Immature natural killer cell (primary cell): ENCODE data around the gene DDX10. TPM values are rescaled to one million over a fixed set of nuclear protein-coding genes. Genes with fewer than 3 reads are reported as not detected.
"Not testable (repeated sequence)": the region's sequence is repeated elsewhere in the genome, so short reads cannot be mapped to it uniquely, and the experiment has no call there.

ENCODE experiments used
- DNase-seq, 3 donors: peaks; one replicate each; pipeline ENCODE4 v3.0.0; 2022; ENCODE audit warnings: mixed read lengths in 1 of 3
- H3K27ac Mint-ChIP-seq, 6 donors: one replicate each; pipeline ENCODE4 v1.8.0; 2020; ENCODE audit warnings: mixed read lengths in 6 of 6, mild to moderate bottlenecking in 5 of 6, inconsistent platforms in 4 of 6, moderate library complexity in 3 of 6
- H3K27me3 Mint-ChIP-seq, 3 donors: one replicate each; pipeline ENCODE4 v1.8.0; 2020 to 2021; ENCODE audit warnings: low read depth in 3 of 3, mild to moderate bottlenecking in 3 of 3, mixed read lengths in 3 of 3, moderate library complexity in 3 of 3, inconsistent platforms in 1 of 3
- H3K36me3 Mint-ChIP-seq, 3 donors: one replicate each; pipeline ENCODE4 v1.8.0; 2020; ENCODE audit warnings: mixed read lengths in 3 of 3, inconsistent platforms in 2 of 3, mild to moderate bottlenecking in 2 of 3
- H3K4me1 Mint-ChIP-seq, 2 donors: one replicate each; pipeline ENCODE4 v1.8.0; 2020; ENCODE audit warnings: inconsistent platforms in 2 of 2, mild to moderate bottlenecking in 2 of 2, mixed read lengths in 2 of 2, moderate library complexity in 1 of 2
- H3K4me3 Mint-ChIP-seq, 5 donors: one replicate each; pipeline ENCODE4 v1.8.0; 2020; ENCODE audit warnings: mild to moderate bottlenecking in 5 of 5, mixed read lengths in 5 of 5, inconsistent platforms in 3 of 5, moderate library complexity in 3 of 5
- H3K9me3 Mint-ChIP-seq, 6 donors: one replicate each; pipeline ENCODE4 v1.8.0; 2020; ENCODE audit warnings: mild to moderate bottlenecking in 6 of 6, mixed read lengths in 6 of 6, inconsistent platforms in 4 of 6, moderate library complexity in 3 of 6
- polyA plus RNA-seq, 3 donors: library from polyadenylated mRNA; unstranded; fragments of 300-500 nt; fragmentation: Illumina TruSeq; gene quantifications; one replicate each; pipeline ENCODE4 v1.2.3, GENCODE V29; 2021

The DDX10 gene
- polyA plus RNA-seq, 3 donors from 2014 or later = 11.8 to 17.2 (median 16.4) TPM

DNA sequence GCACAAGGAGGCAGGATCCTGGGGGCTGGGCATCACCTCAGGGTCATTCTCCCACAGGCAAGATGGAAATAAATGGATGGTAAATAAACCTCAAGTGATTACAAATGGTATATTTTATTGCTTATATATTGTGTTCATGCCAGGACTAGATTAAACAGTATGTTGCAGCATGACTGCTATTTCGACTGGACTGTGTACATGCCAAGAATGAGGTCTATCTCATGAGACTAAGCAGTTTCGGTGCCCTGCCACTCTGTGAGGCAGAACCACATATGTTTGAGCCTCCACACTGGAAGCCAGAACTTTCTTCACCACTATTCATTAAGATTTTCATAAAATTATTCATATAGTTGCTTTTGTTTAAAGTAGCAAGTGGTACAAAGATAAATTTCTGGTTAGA, 140.2 kb downstream of the DDX10 start:
- H3K9me3 Mint-ChIP-seq = no peaks in the 10 kb centered on the region
- no peaks in the 10 kb centered on the region for H3K4me1 Mint-ChIP-seq
- H3K36me3 Mint-ChIP-seq = peaks cover 0 to 7% (median 0%) of the 10 kb centered on the region in 3 donors
- no peaks in the 10 kb centered on the region for H3K27me3 Mint-ChIP-seq
- H3K4me3 Mint-ChIP-seq = no peak overlapping the region
- H3K27ac Mint-ChIP-seq = no peak overlapping the region
- DNase-seq = no peak

DNA sequence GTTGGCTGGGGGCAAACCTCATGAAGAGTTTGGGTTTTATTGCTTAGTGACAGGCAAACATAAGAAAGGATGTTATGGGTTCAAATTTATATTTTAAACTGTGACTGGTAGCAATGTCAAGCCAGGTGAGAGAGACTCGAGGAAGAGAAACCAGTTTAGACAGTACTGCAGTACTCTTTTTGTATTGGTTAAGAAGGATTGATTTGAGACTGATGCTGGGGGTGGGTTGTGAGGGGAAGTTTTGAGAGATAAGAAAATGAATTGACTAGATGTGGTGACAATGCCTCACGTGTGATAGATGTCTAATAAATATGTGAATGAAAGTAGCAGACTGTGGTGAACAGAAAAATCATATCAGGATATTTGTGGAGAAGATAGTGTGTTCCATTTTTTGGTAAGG, 142.4 kb downstream of the DDX10 start:
- DNase-seq = no peak
- Mint-ChIP-seq H3K9me3 (no peaks in the 10 kb centered on the region), H3K4me3 (no peak overlapping the region), H3K27me3 (no peaks in the 10 kb centered on the region), H3K36me3 (peaks cover 0 to 7% (median 3%) of the 10 kb centered on the region in 3 donors), H3K4me1 (peaks cover 0 to 2% of the 10 kb centered on the region in 2 donors), H3K27ac (no peak overlapping the region)

DNA sequence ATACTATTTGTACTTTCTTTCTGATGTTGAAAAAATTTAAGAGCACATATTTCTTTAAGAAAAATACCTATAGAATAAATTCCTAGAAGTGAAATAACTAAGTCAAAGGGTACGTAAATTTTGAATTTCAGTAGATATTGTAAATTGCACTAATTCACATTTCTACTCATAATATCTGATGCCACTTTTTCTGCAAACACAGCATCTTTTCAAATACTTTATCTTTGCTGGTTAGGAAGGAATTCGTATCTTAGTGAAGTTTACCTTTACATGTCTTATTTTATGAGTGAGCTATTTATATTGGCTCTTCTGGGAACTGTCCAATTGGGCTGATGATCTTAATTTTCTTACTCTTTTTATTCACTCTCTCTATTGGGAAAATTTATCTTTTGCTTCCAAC, 148.2 kb downstream of the DDX10 start:
- peaks cover 0 to 3% (median 0%) of the 10 kb centered on the region in 3 donors for H3K27me3 Mint-ChIP-seq
- peaks cover 0 to 8% (median 6%) of the 10 kb centered on the region in 3 donors for H3K36me3 Mint-ChIP-seq
- peaks cover 0 to 2% of the 10 kb centered on the region in 2 donors for H3K4me1 Mint-ChIP-seq
- no peak overlapping the region for H3K27ac Mint-ChIP-seq
- no peak for DNase-seq
- H3K9me3 Mint-ChIP-seq = no peaks in the 10 kb centered on the region
- no peak overlapping the region for H3K4me3 Mint-ChIP-seq

DNA sequence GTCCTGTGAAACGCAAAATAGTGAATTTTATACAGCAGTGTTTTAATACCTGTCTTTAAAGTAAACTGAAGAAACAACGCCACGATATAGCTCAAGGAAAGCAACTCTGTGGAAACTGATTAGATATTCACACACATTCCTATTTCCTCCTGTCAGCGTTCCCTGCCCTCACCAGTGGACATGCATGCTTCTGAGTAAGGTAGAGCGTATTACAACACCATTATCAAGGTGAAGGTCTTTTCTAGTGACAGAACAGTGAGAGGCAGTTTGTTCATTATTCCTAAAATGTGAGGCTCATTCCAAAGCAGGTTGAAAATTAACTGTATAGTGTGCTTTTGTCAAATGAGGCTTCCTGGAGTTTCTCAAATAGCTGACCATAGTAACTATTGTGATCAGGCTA, 153.1 kb downstream of the DDX10 start:
- Mint-ChIP-seq H3K9me3 (no peaks in the 10 kb centered on the region), H3K4me3 (no peak overlapping the region), H3K27ac (no peak overlapping the region), H3K36me3 (peaks cover 0 to 4% (median 3%) of the 10 kb centered on the region in 3 donors), H3K27me3 (peaks cover 0 to 3% (median 0%) of the 10 kb centered on the region in 3 donors), H3K4me1 (no peaks in the 10 kb centered on the region)
- DNase-seq = no peak

DNA sequence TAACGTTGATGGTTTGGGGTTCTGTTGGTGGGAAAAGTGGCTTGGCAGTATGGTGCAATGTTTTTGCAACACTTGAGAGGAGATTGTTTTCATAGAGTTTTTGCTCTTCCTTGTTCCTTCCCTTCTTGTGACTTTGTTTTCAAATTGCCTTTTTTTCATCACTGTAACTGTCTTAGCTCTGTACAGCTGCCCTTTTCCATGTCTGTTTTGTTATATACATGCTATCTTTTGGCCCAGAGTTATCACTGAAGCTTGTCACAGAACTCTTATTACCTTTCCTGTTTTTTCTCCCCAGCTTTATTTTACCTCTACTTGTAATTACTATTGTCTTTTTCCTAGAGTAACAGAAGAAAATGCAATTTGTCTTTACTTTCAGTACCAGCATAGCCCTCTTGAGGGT, 154.1 kb downstream of the DDX10 start:
- no peaks in the 10 kb centered on the region for H3K4me1 Mint-ChIP-seq
- no peak overlapping the region for H3K4me3 Mint-ChIP-seq
- no peaks in the 10 kb centered on the region for H3K9me3 Mint-ChIP-seq
- no peak for DNase-seq
- H3K36me3 Mint-ChIP-seq = peaks cover 0 to 4% (median 3%) of the 10 kb centered on the region in 3 donors
- H3K27me3 Mint-ChIP-seq = peaks cover 0 to 3% (median 0%) of the 10 kb centered on the region in 3 donors
- H3K27ac Mint-ChIP-seq = no peak overlapping the region

DNA sequence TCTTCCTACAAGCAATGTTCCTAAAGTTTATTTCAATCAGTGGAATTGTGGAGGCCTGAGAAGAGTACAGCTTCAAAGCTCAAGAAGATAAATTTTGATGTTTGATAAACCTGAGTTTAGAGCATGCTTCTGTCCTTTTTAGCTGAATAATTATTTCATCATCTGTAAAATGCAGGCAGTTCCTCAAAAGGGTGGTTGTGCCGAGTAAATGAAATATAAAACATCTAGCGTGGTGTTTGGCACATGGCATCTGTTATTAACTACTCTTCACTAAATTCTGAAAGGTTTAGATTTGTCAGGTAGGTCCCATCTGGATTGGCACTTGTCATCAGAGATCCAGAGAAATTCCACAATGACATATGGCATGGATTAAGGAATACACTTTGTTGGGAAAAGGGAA, 155.1 kb downstream of the DDX10 start:
- no peak for DNase-seq
- peaks cover 0 to 4% (median 3%) of the 10 kb centered on the region in 3 donors for H3K36me3 Mint-ChIP-seq
- no peaks in the 10 kb centered on the region for H3K9me3 Mint-ChIP-seq
- H3K27ac Mint-ChIP-seq = no peak overlapping the region
- H3K27me3 Mint-ChIP-seq = peaks cover 0 to 3% (median 0%) of the 10 kb centered on the region in 3 donors
- no peaks in the 10 kb centered on the region for H3K4me1 Mint-ChIP-seq
- H3K4me3 Mint-ChIP-seq = no peak overlapping the region

DNA sequence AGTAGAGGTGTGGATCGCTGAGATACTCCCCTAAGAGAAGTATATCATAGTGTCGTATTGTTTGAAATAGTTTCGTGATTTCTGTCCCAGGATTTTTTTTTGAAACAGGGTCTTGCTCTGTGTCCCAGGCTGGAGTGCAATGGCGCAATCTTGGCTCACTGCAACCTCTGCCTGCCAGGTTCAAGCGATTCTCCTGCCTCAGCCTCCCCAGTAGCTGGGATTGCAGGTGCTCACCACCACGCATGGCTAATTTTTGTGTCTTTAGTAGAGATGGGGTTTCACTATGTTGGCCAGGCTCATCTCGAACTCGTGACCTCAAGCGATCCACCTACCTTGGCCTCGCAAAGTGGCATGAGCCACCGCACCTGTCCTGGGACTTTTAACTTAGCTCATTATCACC, 159.1 kb downstream of the DDX10 start:
- not testable (repeated sequence) for H3K9me3 Mint-ChIP-seq, H3K36me3 Mint-ChIP-seq, H3K4me3 Mint-ChIP-seq, H3K27ac Mint-ChIP-seq, DNase-seq, H3K4me1 Mint-ChIP-seq, H3K27me3 Mint-ChIP-seq

DNA sequence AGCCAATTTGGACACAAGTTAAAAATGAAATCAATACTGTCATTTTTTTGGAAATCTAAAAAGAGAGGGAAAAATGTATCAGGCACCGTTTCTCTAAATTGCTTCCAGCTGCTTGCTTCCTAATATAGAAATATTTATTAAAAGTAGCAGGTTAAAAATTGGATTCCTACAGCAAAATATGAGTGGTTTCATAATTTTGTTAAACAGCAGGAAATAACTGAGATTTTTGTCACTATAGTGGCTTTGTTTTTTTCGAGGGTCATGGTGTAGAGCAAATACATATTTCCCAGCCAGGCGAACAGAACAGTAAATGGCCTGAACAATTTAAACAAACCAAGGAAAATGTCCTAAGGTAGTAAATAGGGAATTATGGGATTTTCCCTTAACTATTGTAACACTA, 159.7 kb downstream of the DDX10 start:
- no peak overlapping the region for H3K27ac Mint-ChIP-seq
- H3K9me3 Mint-ChIP-seq = no peaks in the 10 kb centered on the region
- H3K27me3 Mint-ChIP-seq = no peaks in the 10 kb centered on the region
- H3K4me1 Mint-ChIP-seq = peaks cover 0 to 1% of the 10 kb centered on the region in 2 donors
- no peaks in the 10 kb centered on the region for H3K36me3 Mint-ChIP-seq
- no peak overlapping the region for H3K4me3 Mint-ChIP-seq
- DNase-seq = no peak

DNA sequence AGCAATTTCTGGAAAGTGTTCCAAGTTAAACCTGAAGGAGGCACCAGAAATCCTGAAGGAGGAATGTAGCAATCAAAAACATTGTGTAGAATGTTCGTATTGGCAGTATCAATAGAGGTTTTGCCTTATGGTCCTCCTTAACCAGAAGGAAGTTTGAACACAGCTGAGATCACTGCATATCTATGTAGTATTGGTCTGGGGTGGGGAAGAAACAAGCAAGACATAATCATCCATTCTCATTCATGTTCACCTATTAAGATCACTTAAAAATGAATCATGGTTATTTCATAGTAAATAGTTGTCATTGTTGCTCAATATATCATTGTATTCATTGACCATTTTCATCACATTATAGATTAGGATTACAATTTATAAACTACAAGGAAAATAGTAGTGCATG, 160.5 kb downstream of the DDX10 start:
- no peak overlapping the region for H3K4me3 Mint-ChIP-seq
- H3K36me3 Mint-ChIP-seq = no peaks in the 10 kb centered on the region
- no peak overlapping the region for H3K27ac Mint-ChIP-seq
- H3K9me3 Mint-ChIP-seq = peaks cover 0 to 2% (median 0%) of the 10 kb centered on the region in 6 donors
- no peaks in the 10 kb centered on the region for H3K27me3 Mint-ChIP-seq
- DNase-seq = no peak
- H3K4me1 Mint-ChIP-seq = peaks cover 1 to 10% of the 10 kb centered on the region in 2 donors

DNA sequence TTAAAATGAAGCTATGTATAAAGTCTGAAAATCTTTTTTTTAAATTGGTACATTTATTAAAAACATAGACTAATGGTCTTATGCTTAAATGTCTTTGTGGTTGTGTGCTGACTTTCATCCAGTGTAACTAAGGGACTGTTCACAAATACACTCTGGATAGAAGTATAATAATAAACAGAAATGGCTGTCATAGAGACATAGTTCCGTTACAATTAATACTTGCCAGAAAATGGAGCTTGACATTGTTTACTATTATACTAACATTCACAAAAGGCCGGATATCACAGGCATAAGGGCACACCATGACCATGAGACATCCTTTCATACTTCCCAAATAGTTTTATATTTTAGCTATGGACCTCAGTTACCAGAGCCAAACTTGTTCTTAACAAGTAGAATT, 161.3 kb downstream of the DDX10 start:
- Mint-ChIP-seq H3K27me3 (no peaks in the 10 kb centered on the region), H3K27ac (no peak overlapping the region), H3K4me1 (peaks cover 1 to 13% of the 10 kb centered on the region in 2 donors), H3K9me3 (peaks cover 0 to 3% (median 0%) of the 10 kb centered on the region in 6 donors), H3K4me3 (no peak overlapping the region), H3K36me3 (no peaks in the 10 kb centered on the region)
- no peak for DNase-seq

DNA sequence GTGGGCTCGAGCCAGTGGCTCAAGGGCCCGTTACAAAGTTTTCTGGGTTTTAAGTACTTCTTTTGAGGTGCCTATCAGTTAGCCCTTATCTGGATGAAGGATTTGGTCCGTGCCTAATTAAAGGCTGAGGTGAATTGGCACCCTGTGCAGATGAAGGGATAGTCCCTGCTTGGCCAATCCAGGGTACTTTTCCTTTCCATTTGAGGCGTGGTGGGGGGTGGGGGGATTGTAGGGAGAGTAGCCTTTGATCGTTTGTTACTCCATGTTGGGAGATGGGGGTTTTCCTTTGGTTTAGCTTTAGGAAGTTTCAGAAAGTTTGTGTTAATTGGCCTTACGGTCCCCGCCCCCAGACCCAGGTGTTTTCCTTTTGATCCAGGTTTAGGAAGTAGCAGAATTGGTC, 170.8 kb downstream of the DDX10 start:
- H3K4me1 Mint-ChIP-seq = peaks cover 1 to 29% of the 10 kb centered on the region in 2 donors
- no peak overlapping the region for H3K27ac Mint-ChIP-seq
- peaks cover 11 to 21% (median 16%) of the 10 kb centered on the region in 3 donors for H3K36me3 Mint-ChIP-seq
- no peaks in the 10 kb centered on the region for H3K9me3 Mint-ChIP-seq
- H3K27me3 Mint-ChIP-seq = no peaks in the 10 kb centered on the region
- no peak for DNase-seq
- no peak overlapping the region for H3K4me3 Mint-ChIP-seq

DNA sequence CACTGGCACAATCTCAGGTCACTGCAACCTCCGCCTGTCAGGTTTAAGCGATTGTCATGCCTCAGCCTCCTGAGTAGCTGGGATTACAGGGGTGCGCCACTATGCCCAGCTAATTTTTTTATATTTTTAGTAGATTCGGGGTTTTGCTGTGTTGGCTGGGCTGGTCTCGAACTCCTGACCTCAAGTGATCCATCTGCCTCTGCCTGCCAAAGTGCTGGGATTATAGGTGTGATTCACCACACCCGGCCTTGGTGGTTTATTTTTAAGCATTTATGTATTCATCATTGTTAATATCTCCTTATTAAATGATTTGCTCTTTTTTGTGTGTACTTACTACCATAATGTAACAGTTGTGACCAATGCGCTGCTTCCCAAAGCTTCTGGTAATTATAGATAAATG, 171.7 kb downstream of the DDX10 start:
- Mint-ChIP-seq H3K36me3 (peaks cover 11 to 30% (median 24%) of the 10 kb centered on the region in 3 donors), H3K27ac (peak overlapping the region in 1 of 6 donors; percentile 21), H3K4me3 (no peak overlapping the region), H3K9me3 (no peaks in the 10 kb centered on the region), H3K4me1 (peaks cover 3 to 35% of the 10 kb centered on the region in 2 donors), H3K27me3 (no peaks in the 10 kb centered on the region)
- DNase-seq = no peak

DNA sequence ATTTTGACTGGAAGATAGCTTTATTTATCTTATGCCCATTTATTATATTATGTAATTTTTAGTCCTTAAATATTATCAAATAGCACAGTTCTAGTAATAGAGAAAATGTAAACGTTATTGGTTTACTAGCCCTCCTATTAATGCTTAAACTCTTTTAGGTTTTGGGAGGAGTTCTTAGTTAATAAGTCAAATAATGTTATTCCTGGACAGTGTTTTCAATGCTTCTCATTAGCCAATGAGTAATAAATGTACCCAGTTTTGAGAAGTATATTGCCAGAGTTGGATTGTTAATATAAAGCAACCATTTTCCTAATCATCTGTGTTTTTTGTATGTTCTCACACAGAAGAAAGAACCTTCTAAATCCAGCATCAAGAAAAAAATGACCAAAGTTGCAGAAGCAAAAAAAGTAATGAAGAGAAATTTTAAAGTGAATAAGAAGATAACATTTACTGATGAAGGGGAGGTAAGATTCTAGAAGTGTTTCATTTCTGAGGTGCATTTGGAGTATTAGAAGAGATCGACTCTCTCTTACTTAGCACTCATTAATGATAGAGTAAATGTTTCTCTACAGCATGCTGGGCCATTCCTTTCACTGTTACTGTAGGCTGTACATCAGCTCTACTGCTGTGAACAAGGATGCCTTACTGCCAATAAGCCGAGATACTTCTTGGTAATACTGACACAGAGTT, 173.4 kb downstream of the DDX10 start:
- no peak for DNase-seq
- Mint-ChIP-seq H3K27ac (no peak overlapping the region), H3K4me1 (peaks cover 3 to 34% of the 10 kb centered on the region in 2 donors), H3K27me3 (no peaks in the 10 kb centered on the region), H3K36me3 (peaks cover 11 to 30% (median 25%) of the 10 kb centered on the region in 3 donors), H3K4me3 (no peak overlapping the region), H3K9me3 (no peaks in the 10 kb centered on the region)

DNA sequence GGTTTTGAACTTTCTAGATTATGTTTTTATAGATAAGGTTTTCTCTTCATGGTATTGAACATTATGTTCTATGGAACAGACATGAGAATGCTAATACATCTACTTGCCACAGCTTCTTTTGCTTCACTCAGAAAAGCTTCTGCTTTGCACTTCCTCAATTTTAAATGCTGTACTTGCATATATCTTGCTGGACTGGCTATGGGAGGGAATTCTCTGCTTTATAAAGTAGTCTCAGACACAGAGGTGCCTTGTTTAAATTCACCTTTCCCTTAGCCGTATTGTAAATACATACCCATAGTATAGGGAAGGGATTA, 173.9 kb downstream of the DDX10 start:
- no peaks in the 10 kb centered on the region for H3K27me3 Mint-ChIP-seq
- DNase-seq = no peak
- H3K9me3 Mint-ChIP-seq = no peaks in the 10 kb centered on the region
- H3K27ac Mint-ChIP-seq = no peak overlapping the region
- peaks cover 3 to 29% of the 10 kb centered on the region in 2 donors for H3K4me1 Mint-ChIP-seq
- H3K4me3 Mint-ChIP-seq = no peak overlapping the region
- H3K36me3 Mint-ChIP-seq = peaks cover 11 to 30% (median 25%) of the 10 kb centered on the region in 3 donors

DNA sequence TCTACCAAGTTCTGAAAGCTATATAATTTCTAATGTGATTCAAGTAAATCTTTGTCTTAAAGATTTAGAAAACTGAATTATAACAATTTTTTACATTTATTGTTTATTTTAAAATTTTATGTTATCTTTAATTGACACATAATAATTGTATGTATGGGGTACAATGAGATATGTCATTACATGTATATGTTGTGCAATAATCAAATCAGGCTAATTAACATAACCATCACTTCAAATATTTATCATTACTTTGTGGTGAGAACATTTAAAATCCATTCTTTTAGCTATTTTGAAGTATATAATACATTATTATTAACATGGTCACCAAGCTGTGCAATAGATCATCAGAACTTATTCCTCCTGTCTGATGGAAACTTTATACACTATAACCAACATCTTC, 181.1 kb downstream of the DDX10 start:
- peaks cover 2 to 3% of the 10 kb centered on the region in 2 donors for H3K4me1 Mint-ChIP-seq
- H3K4me3 Mint-ChIP-seq = no peak overlapping the region
- no peak for DNase-seq
- H3K27me3 Mint-ChIP-seq = no peaks in the 10 kb centered on the region
- peaks cover 0 to 22% (median 7%) of the 10 kb centered on the region in 3 donors for H3K36me3 Mint-ChIP-seq
- H3K9me3 Mint-ChIP-seq = no peaks in the 10 kb centered on the region
- no peak overlapping the region for H3K27ac Mint-ChIP-seq
